Measurements from ENCODE around the gene EYA2. TPM values are rescaled to one million over a fixed set of nuclear protein-coding genes. Genes with fewer than 3 reads are reported as not detected.
"Not testable (repeated sequence)": the region's sequence is repeated elsewhere in the genome, so short reads cannot be mapped to it uniquely, and the experiment has no call there.

Gene EYA2
- total and polyA plus RNA-seq, 12 donors, result 0.26 to 1.9 (median 0.70) TPM

- ATAC-seq, result no peak
- no peak overlapping the region for H3K4me3 ChIP-seq
- WGBS, 2 donors, result 83% methylated on average over 8 of the region's 8 CpGs
- no peaks in the 10 kb centered on the region for H3K36me3 ChIP-seq
- DNase-seq, result no peak
- peaks cover 0 to 18% (median 0%) of the 10 kb centered on the region in 11 donors for H3K9me3 ChIP-seq
- H3K4me1 ChIP-seq, result no peaks in the 10 kb centered on the region
- peaks cover 0 to 16% (median 0%) of the 10 kb centered on the region in 7 donors for H3K27me3 ChIP-seq
- TF ChIP-seq CTCF (IDR thresholded peaks at IDR 0.05), result no peak
- intact Hi-C loops (cut with DNase I), result no loop called here
- H3K27ac ChIP-seq, result no peak overlapping the region
Observed at GRCh38 chr20:46915575-46916257, 21.1 kb downstream of the EYA2 start.

- H3K27ac ChIP-seq, result no peak overlapping the region
- TF ChIP-seq CTCF (IDR thresholded peaks at IDR 0.05), result no peak
- peaks cover 0 to 18% (median 0%) of the 10 kb centered on the region in 11 donors for H3K9me3 ChIP-seq
- no peak overlapping the region for H3K4me3 ChIP-seq
- no peaks in the 10 kb centered on the region for H3K4me1 ChIP-seq
- no peaks in the 10 kb centered on the region for H3K36me3 ChIP-seq
- intact Hi-C loops (cut with DNase I), result no loop called here
- 59 to 79% methylated on average over 1 of the region's 1 CpG for WGBS, 2 donors
- peaks cover 0 to 16% (median 0%) of the 10 kb centered on the region in 7 donors for H3K27me3 ChIP-seq
- no peak for ATAC-seq
- DNase-seq, result no peak
Observed at GRCh38 chr20:46916258-46916603, 21.6 kb downstream of the EYA2 start.

GRCh38 chr20:46917155-46917554 lies 22.5 kb downstream of the EYA2 start:
- DNase-seq (no peak), ATAC-seq (no peak)
- intact Hi-C loops (cut with DNase I), result no loop called here
- no peak overlapping the region for H3K27ac ChIP-seq
- WGBS, 2 donors, result 76 to 79% methylated on average over 7 of the region's 7 CpGs
- no peaks in the 10 kb centered on the region for H3K36me3 ChIP-seq
- no peak overlapping the region for H3K4me3 ChIP-seq
- H3K27me3 ChIP-seq, result peaks cover 0 to 12% (median 0%) of the 10 kb centered on the region in 7 donors
- no peak for TF ChIP-seq CTCF (IDR thresholded peaks at IDR 0.05)
- no peaks in the 10 kb centered on the region for H3K4me1 ChIP-seq
- peaks cover 0 to 18% (median 0%) of the 10 kb centered on the region in 11 donors for H3K9me3 ChIP-seq

- ATAC-seq, result no peak
- H3K4me3 ChIP-seq, result no peak overlapping the region
- H3K27ac ChIP-seq, result no peak overlapping the region
- no peaks in the 10 kb centered on the region for H3K36me3 ChIP-seq
- H3K27me3 ChIP-seq, result peaks cover 0 to 6% (median 0%) of the 10 kb centered on the region in 7 donors
- intact Hi-C loops (cut with DNase I), result no loop called here
- DNase-seq, result no peak
- H3K4me1 ChIP-seq, result no peaks in the 10 kb centered on the region
- no peak for TF ChIP-seq CTCF (IDR thresholded peaks at IDR 0.05)
- 82 to 85% methylated on average over 6 of the region's 6 CpGs for WGBS, 2 donors
- peaks cover 0 to 13% (median 0%) of the 10 kb centered on the region in 11 donors for H3K9me3 ChIP-seq
Observed at GRCh38 chr20:46920114-46920513, 25.5 kb downstream of the EYA2 start.

GRCh38 chr20:46922841-46923240 lies 28.2 kb downstream of the EYA2 start:
- H3K4me3 ChIP-seq; H3K27ac ChIP-seq; ATAC-seq; H3K27me3 ChIP-seq; H3K4me1 ChIP-seq; H3K36me3 ChIP-seq; intact Hi-C loops (cut with DNase I); DNase-seq: not testable (repeated sequence)
- H3K9me3 ChIP-seq, result peaks cover 0 to 15% (median 0%) of the 10 kb centered on the region in 11 donors
- 83 to 89% methylated on average over 9 of the region's 9 CpGs for WGBS, 2 donors
